Activated CD8-positive, alpha-beta memory T cell treated with anti-CD3 and anti-CD28 coated beads, Interleukin-2, amount 10 ng/mL, durations not matched to agents 7 days and 5 days (primary cell): ENCODE results near the gene LGI2. TPM values are rescaled to one million over a fixed set of nuclear protein-coding genes. Genes with fewer than 3 reads are reported as not detected.

Experiments used
- ATAC-seq: fragments of 150-1000 bp; cut with Tn5 transposase; one replicate; pipeline ENCODE4 v1.10.0; 2021; ENCODE audit warnings: moderate library complexity
- CTCF ChIA-PET: fragments of 350-600 bp; sonication (Branson Sonifier 250); formaldehyde crosslinking; loops from one replicate; lab custom pipeline; 2021; ENCODE audit warnings: antibody characterized with exemption; lab: Charles Lee
- DNase-seq: peaks from one replicate; pipeline ENCODE4 v3.0.0-alpha.2; 2020
- H3K27ac Mint-ChIP-seq: one replicate; pipeline ENCODE4 v1.8.0; 2021; ENCODE audit warnings: mild to moderate bottlenecking, mixed read lengths
- H3K27me3 Mint-ChIP-seq: one replicate; pipeline ENCODE4 v1.8.0; 2021; ENCODE audit warnings: mixed read lengths
- H3K36me3 Mint-ChIP-seq: one replicate; pipeline ENCODE4 v1.8.0; 2021; ENCODE audit warnings: mild to moderate bottlenecking, mixed read lengths
- H3K4me1 Mint-ChIP-seq: one replicate; pipeline ENCODE4 v1.8.0; 2021; ENCODE audit warnings: mixed read lengths
- H3K4me3 Mint-ChIP-seq: one replicate; pipeline ENCODE4 v1.8.0; 2021; ENCODE audit warnings: mild to moderate bottlenecking, moderate library complexity, mixed read lengths
- H3K9me3 Mint-ChIP-seq: one replicate; pipeline ENCODE4 v1.8.0; 2022; ENCODE audit warnings: low read depth, mixed read lengths
- total RNA-seq, 2 experiments: library from RNA; stranded (reverse); gene quantifications; one replicate each; pipeline ENCODE4 v1.2.3, GENCODE V29; 2021

LGI2 gene
- total RNA-seq, 2 experiments from 2014 or later: not detected

DNA sequence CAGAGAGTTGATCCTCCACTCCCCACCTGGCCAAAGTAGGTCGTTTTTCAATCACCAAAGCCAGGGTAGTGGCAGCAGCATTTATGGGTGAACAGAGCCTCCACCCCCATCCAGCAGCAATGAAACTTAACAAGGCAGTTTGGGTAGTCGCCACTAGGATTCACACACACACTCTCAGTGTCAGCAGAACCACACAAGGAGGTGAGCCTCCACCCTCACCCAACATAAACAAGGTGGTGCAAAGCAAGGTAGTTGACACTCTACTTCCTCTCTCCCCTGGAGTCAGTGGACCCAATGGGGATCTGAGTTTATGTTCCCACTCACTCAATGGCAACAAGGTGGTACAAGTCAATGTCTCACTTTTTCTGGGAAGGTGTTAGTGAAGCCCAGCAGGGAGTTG lies 67.5 kb downstream of the LGI2 start:
- Mint-ChIP-seq H3K9me3 (peaks cover 8% of the 10 kb centered on the region), H3K27ac (no peak overlapping the region), H3K4me1 (no peaks in the 10 kb centered on the region), H3K27me3 (no peaks in the 10 kb centered on the region), H3K36me3 (no peaks in the 10 kb centered on the region), H3K4me3 (no peak overlapping the region)
- DNase-seq (no peak), ATAC-seq (no peak)
- CTCF ChIA-PET: no interaction called here

GRCh38 chr4:24957886-24958285 lies 72.9 kb downstream of the LGI2 start:
- Mint-ChIP-seq H3K27me3 (no peaks in the 10 kb centered on the region), H3K27ac (no peak overlapping the region), H3K36me3 (no peaks in the 10 kb centered on the region), H3K4me1 (no peaks in the 10 kb centered on the region), H3K9me3 (peaks cover 3% of the 10 kb centered on the region), H3K4me3 (no peak overlapping the region)
- ATAC-seq: no peak
- CTCF ChIA-PET: no interaction called here
- no peak for DNase-seq

- Mint-ChIP-seq H3K27me3 (no peaks in the 10 kb centered on the region), H3K4me3 (no peak overlapping the region), H3K27ac (no peak overlapping the region), H3K9me3 (peaks cover 3% of the 10 kb centered on the region), H3K4me1 (no peaks in the 10 kb centered on the region), H3K36me3 (no peaks in the 10 kb centered on the region)
- CTCF ChIA-PET: no interaction called here
- DNase-seq (no peak), ATAC-seq (no peak)
These were observed 74.0 kb downstream of the LGI2 start for GRCh38 chr4:24956763-24957162.

DNA sequence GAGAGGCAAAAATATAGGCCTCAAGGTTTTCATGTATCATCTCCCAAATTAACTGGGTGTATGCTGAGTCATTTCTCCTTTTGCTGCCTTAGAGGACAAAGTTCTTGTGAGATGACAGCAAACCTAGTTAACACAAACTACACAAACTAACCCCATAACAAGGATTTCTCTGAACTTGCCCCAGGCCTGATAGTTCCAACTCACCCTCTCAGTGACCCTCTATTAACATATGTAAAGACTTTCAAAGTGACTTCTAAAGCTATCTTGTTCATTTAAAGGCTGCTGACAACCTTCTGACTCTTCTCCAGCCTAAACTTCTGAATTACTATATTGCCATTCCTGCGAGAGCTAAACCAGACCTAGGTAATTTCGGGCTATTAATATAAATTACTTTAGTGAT lies 74.7 kb downstream of the LGI2 start:
- CTCF ChIA-PET: no interaction called here
- Mint-ChIP-seq H3K27ac (no peak overlapping the region), H3K9me3 (peaks cover 3% of the 10 kb centered on the region), H3K4me3 (no peak overlapping the region), H3K27me3 (no peaks in the 10 kb centered on the region), H3K36me3 (no peaks in the 10 kb centered on the region), H3K4me1 (no peaks in the 10 kb centered on the region)
- ATAC-seq: no peak
- no peak for DNase-seq

GRCh38 chr4:24952667-24953066 lies 78.1 kb downstream of the LGI2 start:
- Mint-ChIP-seq H3K4me1 (no peaks in the 10 kb centered on the region), H3K4me3 (no peak overlapping the region), H3K9me3 (peaks cover 3% of the 10 kb centered on the region), H3K27me3 (no peaks in the 10 kb centered on the region), H3K27ac (no peak overlapping the region), H3K36me3 (no peaks in the 10 kb centered on the region)
- DNase-seq (no peak), ATAC-seq (no peak)
- CTCF ChIA-PET: no interaction called here

DNA sequence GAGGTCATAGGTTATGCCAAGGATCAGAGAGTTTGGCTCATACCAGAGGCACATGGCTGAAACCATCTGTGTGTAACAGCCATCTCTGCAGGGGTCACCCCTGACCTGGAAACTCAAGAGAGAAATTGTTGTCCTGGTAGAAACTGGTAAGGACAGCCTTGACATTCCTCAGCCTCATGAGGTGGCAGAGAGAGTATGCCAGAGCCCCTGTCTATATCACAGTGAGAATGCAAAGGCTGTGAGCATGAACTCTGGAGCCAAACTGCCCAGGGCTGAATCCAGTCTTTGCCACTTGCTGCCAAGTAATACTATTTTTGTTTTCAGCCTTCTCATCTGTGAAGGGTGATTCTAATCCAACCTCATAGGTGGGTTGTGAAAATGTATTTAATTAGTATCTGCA lies 80.8 kb downstream of the LGI2 start:
- DNase-seq (no peak), ATAC-seq (no peak)
- H3K9me3 Mint-ChIP-seq: peaks cover 7% of the 10 kb centered on the region
- no peaks in the 10 kb centered on the region for H3K36me3 Mint-ChIP-seq
- no peaks in the 10 kb centered on the region for H3K4me1 Mint-ChIP-seq
- no peak overlapping the region for H3K27ac Mint-ChIP-seq
- no peaks in the 10 kb centered on the region for H3K27me3 Mint-ChIP-seq
- H3K4me3 Mint-ChIP-seq: no peak overlapping the region
- CTCF ChIA-PET: no interaction called here

Other genes with a start within 250 kb of the LGI2 start
- not detected for gene SOD3, start 235.4 kb downstream of the LGI2 start, total RNA-seq
- not detected for gene CCDC149, start 117.9 kb downstream of the LGI2 start, total RNA-seq
- 10 to 100 TPM; 12.9 TPM for gene SEPSECS, start 129.5 kb upstream of the LGI2 start, total RNA-seq
- gene PI4K2B, start 203.1 kb upstream of the LGI2 start, total RNA-seq: 10 to 100 TPM; 42.2 to 55.2 TPM